Kidney glomerular epithelial cell (primary cell): ENCODE data around the gene VEGFB.
A peak's percentile ranks its signal among the peaks of the same experiment; 100 is the strongest.

Experiments used
- DNase-seq: peaks from one replicate; lab custom pipeline; 2025; lab: John Stamatoyannopoulos, UW

The VEGFB gene

GRCh38 chr11:64284048-64284961 is 49.9 kb downstream of the VEGFB start, which contains the start of gene BAD:
Gene BAD (minus strand): TSS chr11:64284665. CDS start chr11:64284368, 297 bp downstream.
- peak; percentile 85 for DNase-seq

GRCh38 chr11:64284962-64285884 is 50.8 kb downstream of the VEGFB start, which contains the start of gene GPR137:
Gene GPR137 (plus strand): TSS chr11:64285848. CDS start chr11:64286525, 677 bp downstream.
- DNase-seq, result peak; percentile 64

GRCh38 chr11:64285885-64286800 is 51.8 kb downstream of the VEGFB start:
- no peak for DNase-seq

- no peak for DNase-seq
Observed at GRCh38 chr11:64286801-64287159, 52.4 kb downstream of the VEGFB start.

GRCh38 chr11:64287676-64288352 is 53.4 kb downstream of the VEGFB start:
- DNase-seq, result no peak

- no peak for DNase-seq
Observed at GRCh38 chr11:64288353-64288750, 54.0 kb downstream of the VEGFB start.
